Fibroblast of upper back skin (primary cell): ENCODE data around the gene RPS2.

Source experiments
- DNase-seq: peaks from one replicate; pipeline ENCODE4 v3.0.0-alpha.2; 2013

The RPS2 gene

DNA sequence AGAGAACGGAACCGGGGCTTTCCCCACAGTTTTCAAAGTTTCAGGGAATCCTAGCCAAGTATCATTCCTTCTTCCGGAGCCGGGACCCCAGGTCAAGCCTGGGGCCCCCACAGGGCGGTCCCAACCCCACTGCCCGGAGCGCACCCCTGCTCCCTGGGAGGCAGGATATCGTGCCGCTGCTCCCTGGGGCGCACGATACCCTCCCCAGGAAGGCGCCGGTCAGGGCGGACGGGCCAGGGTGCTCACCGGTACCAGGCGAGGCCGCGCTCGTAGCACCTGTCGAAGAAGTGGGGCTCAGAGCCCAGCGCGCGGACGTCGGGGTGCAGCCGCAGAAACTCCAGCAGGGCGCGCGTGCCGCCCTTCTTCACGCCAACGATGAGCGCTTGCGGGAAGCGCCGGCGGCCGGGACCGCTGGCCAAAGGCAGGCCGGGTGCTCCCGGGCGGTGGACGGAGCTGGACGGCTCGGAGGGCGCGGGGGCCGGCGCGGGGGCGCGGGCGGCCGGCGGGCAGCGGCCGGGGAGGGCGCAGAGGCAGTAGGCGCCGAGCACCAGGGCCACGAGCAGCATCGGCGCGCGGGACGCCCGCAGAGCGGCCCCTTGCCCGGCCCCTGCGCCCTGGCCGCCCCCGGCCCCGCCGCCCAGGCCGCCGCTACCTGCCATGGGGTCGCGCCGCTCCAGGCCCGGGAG, 46.8 kb downstream of the RPS2 start:
- DNase-seq: no peak

GRCh38 chr16:1917056-1917664, 47.5 kb downstream of the RPS2 start:
- no peak for DNase-seq

GRCh38 chr16:1916640-1916990, 48.0 kb downstream of the RPS2 start:
- no peak for DNase-seq

DNA sequence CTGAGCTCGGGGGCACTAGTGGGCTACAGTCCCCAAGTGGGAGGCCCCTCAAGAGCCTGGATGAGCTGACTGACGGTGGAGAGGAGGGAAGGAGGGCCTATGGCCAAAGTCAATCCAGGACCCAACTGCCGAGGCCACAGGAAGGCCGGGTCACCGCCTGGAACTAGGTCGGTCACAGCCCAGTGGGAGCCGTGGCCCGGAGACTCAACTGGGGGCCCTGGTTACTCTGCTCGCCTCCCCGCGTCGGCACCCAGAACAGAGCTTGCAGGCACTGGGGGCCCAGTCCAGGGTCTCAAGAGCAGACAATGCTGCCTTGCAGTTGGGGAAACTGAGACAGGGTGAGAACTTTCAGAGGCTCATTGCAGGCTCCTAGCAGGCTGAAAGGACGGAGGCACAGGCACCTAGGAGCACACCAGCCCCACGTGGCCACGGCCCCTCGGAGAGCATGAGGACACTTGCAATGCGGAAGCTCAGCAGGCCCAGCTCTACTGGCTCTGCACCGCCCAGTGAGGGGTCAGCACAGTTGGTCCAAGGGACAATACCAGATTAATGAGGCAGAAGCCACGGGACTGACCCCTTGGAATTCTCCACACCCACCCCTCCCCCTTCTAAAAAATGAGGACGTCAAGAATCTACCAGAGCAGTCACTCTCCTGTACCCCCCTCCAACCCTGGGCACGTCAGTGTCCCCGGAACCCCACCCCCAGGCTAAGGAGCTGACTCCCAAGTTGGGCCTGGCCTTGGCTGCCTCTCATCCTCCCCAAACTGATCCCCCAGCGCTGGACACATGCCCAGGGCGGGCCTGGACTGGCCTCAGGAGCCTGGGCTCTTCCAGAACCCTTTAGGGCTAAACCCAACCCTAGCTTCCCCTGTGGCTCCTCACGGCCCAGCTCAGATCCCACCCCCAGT, 48.6 kb downstream of the RPS2 start:
- DNase-seq: no peak

GRCh38 chr16:1914988-1915387, 49.6 kb downstream of the RPS2 start:
- DNase-seq: no peak

GRCh38 chr16:1914084-1914608, 50.5 kb downstream of the RPS2 start:
- DNase-seq: no peak

DNA sequence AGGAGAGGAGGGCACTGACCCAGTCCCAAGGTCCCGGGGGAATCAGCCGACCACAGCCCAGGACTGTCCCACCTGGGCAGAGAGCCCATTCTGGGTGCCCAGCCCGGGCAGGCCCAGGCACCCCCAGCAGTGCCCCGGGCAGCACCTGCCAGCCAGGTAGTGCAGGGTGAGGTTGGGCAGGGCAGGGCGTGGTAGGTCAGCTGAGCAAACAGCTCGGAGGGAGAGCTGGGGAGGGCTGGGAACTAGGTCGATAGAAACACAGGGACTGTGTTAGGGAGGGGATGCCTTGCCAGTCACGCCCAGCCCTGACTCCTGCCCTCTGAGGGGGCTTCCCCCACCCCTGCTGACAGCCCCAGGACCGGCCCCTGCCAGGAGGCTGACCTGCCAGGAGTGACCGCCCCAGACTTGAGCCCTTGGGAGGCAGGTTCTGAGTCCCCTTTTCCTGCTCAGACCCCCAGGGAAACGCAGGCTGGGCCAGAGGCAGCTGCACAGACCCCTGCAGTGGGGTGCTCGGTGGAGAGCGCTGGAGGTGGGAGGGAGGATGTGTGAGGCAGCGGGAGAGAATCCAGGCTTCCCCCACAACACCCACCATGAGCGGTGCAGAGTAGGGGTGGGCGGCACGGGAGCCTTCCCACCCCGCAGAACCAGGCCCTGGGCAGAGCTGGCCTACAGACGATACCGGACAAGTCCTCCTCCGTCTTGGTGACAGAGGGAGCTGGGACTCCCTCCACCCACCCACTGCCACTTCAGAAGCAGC, 51.1 kb downstream of the RPS2 start:
- DNase-seq: no peak

- DNase-seq: no peak
Measured at GRCh38 chr16:1912215-1912543, 52.4 kb downstream of the RPS2 start.
